NOMO-1 treated with DMSO at 0.1 percent for 48 hours (cell line): ENCODE measurements around the gene CCL20.
"Not testable (repeated sequence)": the region's sequence is repeated elsewhere in the genome, so short reads cannot be mapped to it uniquely, and the experiment has no call there.

Experiments
- DNase-seq: peaks from one replicate; lab custom pipeline; 2025; ENCODE audit not compliant: unreplicated experiment; lab: John Stamatoyannopoulos, UW

CCL20 gene

DNA sequence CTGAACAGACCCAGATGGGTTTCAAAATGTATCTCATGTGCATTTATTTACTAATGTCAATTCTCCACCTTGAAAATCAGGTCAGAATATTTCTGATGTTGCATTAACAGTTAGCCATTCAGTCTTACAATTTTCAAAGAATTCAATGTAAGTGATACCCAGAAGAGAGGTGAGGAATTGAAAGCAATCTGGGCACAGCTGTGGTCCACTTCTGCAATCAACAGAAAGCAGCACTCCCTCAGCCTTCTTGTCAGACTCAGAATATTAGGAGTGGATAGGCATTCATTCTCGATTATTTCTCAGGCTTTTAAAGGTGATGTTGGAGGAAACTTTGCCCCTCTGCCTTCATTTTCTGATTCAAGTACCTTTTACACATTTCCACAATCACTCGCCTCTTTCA lies 15.7 kb downstream of the CCL20 start:
- peak; percentile 42 for DNase-seq

DNA sequence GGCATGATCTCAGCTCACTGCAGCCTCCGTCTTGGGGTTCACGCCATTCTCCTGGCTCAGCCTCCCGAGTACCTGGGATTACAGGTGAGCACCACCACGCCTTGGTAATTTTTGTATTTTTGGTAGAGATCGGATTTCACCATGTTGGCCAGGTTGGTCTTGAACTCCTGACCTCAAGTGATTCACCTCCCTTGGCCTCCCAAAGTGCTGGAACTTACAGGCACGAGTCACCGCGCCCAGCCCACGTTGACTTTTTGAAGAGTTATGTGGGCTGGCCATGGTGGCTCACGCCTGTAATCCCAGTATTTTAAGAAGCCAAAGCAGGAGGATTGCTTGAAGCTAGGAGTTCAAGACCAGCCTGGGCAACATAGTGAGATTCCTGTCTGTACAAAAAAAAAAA lies 20.8 kb downstream of the CCL20 start:
- no peak for DNase-seq

DNA sequence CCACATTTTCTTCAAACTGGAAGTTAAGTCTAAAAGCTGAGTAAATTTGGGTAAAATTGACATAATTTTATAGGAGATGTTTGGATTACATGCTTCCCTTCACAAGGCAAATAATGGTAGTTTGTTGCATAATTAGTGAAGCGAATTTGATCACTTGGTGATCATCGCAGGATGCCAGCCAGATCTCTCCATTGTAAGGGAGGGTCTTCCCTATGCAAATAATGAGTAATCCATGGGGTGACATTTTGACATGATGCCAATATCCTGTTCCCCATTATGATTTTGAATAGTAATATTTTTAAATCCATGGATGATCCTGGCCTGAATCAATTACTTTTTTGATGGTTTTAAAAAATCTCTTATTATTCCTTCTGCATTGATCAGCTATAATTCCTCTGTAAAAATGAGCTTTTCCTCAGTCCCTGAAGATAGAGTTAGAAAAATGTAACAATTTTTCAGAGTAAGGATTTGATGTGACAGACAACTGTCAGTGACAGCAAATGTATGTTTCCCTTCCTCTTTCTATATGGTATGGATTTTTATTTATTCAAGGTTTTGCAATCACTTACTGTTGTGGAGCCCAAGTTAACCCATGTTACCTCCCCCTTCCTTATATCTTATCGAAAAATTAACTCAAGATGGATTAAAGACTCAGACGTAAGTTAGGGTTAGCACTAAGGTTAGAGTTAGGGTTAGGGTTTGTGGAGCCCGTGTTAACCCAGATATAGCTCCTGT lies 21.4 kb downstream of the CCL20 start:
- DNase-seq = peak; percentile 45

DNA sequence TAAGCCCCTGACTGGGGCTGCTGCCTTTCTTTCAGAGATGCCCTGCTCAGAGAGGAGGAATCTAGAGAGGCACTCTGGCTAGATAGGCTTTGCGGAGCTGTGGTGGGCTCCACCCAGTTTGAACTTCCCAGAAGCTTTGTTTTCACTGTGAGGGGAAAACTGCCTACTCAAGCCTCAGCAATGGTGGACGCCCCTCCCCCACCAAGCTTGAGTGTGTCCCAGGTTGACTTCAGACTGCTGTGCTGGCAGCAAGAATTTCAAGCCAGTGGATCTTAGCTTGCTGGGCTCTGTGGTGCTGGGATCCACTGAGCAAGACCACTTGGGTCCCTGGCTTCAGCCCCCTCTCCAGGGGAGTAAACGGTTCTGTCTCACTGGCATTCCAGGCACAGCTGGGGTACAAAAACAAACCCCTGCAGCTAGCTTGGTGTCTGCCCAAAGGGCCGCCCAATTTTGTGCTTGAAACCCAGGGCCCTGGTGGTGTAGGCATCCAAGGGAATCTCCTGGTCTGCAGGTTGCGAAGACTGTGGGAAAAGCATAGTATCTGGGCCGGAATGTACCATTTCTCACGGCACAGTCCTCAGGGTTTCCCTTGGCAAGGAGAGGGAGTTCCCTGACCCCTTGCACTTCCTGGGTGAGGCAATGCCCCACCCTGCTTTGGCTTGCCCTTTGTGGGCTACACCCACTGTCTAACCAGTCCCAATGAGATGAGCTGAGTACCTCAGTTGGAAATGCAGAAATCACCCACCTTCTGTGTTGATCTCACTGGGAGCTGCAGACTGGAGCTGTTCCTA lies 25.9 kb downstream of the CCL20 start:
- DNase-seq = not testable (repeated sequence)

DNA sequence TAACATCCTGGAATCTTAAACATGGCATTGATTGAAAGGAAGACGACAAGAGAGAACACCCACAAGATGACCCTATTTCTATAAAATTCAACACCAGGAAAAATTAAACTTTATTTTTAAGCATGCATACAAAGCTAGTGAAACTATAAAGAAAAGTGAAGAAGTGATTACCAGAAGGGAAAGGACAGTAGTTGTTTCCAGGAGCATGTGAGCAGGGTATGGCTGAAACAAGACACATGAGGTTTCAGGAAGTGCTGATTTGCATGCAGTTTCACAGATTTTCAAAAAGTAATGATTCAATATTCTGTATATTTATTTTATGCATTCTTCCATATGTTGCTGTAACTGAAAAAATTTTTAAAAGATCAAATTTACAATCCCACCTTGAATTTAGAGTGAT lies 33.2 kb downstream of the CCL20 start:
- DNase-seq = no peak

DNA sequence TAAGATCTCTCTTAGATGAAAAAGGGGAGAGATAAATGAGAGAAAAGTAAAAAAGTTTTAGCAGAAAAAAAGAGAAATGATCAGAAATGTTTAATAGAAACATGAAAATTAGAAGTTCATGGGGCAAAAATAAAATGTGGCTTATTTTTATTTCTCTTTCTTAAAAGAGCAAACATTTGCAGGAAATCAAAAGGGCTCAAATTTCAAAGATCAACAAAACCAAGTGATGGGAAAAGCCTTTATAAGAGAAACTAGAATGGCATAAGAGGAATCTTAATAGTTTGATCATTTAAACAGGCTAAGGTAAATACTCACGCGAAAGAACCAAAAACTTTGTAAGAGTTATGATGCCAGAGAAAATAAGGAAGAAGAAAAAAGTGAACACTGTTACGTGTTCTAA lies 34.5 kb downstream of the CCL20 start:
- DNase-seq = no peak

DNA sequence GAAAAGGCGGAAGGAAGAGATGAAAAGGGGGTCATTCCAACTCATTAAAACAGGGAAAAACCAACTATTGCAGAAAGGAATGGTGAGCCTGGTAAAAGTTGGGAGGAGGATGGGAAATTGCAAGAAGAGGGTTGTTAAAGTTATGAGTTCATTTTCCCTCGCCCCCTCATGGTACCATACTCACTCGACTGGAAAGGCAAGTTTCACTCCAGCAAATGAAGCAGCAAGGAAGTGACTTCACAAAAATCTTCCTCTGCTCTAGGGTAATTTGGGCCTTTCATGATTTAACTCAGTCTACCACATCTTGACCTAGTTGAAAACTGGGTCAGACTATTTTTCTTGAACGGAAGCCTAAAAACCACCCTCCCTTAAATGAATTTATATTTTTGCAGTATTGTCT lies 34.9 kb downstream of the CCL20 start:
- no peak for DNase-seq

DNA sequence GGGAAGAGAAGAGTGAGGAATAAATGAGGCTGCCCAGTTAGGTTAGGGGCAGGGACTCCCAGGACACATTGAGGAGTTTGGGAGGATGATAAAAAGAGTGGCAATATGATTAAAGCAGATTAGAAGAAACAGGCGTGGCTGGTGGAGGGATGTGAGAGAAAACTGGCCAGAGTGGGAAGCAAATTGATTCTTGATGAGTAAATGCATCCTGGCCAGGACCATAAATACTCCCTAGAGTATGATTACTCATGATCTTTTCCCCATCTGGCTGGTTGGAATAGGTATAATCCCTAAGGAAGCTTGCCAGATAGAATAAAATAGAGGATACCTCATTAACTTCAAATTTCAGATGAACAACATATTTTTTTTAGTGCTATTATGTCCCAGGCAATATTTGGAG lies 36.3 kb downstream of the CCL20 start:
- DNase-seq = no peak

DNA sequence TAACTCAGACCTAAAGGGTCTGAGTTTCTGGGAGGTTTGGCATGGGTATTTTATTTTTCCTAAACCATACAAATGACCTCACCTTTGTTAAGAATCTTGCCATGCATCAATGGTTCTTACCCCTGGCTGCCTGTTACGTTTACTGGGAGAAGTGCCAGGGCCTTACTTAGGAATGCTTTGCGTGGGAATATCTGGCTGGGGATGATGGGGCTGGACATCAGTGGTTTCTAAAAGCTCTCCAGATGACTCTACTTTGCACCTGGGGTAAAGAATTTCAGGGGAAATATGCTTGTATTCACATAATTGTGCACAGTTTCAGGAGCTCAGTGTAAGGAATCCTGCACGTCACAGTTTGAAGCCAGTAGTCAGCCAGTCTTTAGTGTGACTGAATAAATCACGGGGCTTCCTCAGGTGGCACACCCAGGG lies 39.6 kb downstream of the CCL20 start:
- DNase-seq = no peak

DNA sequence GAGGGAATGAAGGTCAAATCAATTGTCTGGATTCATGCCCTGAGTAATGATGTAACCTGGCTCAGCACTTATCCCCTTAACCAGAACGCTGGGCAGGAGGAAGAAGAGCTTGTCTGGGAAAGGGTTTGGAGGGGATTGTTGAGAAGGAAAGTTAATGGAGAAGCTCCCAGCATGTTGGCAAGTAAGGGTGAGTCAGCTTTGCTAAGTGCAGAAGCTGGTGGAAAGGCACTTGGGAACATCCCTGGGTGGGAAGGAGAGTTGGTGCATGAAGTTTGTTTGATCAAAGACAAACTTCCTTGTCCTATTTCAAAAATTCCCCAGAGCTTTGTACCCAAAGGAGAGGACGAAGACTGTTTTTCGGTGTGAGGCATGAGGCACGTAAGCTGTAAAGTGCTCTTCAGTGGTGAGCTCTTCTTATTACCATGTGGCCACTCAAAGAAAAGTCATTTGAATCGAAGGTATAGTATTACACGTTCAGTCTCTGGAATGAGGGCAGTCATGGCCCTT lies 40.2 kb downstream of the CCL20 start:
- no peak for DNase-seq

DNA sequence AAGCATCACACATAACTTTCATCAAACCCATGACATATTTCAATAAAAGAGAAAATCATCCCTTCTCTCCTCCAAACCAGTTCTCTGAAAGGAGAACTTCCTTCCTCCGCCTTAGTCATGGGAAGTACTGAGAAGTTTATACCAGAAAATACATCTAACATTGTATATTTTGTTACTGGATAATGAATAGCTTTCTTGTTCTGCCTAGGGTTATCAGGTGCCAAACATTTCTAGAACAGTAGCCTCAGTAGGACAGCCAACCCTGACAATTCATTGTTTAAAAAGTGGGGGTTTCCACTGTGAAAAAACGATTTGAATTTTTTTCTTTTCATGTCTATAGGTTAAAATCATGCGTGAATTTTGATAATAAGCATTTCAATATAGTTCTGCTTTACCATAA lies 41.8 kb downstream of the CCL20 start:
- DNase-seq = no peak

DNA sequence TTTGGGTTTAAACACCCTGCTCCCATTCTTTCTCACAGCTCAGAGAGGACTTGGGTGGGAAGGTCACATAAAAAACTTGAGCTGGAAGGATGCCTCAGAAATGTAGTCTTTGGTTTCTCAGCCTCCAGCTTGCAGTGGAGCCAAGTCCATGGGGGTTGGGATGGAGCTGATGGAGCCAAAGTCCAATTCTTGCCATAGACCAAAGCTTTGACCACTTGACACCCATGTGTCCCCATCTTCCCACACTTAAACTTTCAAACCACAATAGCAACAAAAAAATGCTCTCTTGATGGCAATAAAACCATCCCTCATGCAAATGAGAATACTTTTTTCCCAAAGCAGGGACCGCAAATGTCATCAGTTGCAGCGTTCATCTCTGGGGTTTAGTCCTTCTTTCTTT lies 43.1 kb downstream of the CCL20 start:
- no peak for DNase-seq

DNA sequence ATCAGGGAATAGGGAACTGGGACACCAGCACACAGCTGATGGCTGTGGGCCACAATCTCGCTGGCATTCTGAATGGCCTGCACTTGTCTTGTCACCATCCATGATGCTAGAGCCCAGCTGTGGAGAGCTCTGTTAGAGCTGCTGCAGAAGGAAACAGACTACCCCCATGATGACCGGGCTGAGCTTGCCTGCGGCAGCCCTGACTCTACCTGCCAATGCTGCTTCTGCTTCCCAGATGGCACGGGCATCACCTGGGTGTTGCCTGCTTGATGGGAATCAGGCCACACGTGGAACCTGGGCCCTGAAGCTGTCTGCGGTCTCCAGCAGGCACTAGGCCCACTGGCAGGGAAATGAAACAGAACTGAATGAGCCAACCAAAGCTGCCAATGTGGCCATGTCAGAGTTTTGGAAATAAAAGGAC lies 46.6 kb downstream of the CCL20 start:
- no peak for DNase-seq

DNA sequence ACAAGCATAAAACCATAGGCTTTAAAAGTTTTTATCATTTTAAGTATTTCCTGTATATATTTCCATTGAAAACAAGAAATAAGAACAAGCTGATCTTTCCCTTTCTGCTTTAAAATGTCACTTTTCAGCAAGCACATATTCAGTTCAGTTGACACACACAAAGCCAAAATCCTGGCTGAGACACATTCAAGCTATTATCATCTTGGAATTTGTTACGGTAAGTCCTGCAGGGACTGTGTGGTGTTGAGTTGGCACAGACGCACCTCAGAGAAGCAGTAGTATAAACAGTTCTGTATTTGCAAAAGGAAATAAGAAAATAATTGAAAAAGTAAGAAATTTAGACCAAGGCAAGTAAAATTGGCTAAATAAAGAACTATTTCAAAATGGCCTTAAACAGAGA lies 47.4 kb downstream of the CCL20 start:
- no peak for DNase-seq

DNA sequence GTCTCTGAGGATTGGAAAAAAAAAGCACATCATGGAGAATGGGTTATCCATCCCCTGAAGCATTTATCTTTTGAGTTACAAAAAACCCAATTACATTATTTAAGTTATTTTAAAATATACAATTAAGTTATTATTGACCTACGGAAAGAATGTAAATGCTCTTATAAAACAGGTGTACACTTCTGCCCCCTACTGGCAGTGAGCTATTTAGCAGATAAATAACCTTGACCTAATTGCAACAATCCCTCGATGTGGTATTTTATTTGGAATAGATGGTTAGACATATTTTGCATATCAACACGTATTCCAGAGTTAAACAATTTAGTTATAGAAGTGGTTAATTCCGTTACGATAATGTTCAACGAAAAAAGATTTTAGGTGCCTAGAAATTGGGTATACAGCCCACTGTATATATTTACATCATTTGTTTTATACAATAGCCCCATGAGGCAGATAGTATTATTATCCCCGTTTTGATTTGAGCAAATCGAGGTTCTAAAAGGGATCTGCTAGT lies 48.6 kb downstream of the CCL20 start:
- peak; percentile 55 for DNase-seq

DNA sequence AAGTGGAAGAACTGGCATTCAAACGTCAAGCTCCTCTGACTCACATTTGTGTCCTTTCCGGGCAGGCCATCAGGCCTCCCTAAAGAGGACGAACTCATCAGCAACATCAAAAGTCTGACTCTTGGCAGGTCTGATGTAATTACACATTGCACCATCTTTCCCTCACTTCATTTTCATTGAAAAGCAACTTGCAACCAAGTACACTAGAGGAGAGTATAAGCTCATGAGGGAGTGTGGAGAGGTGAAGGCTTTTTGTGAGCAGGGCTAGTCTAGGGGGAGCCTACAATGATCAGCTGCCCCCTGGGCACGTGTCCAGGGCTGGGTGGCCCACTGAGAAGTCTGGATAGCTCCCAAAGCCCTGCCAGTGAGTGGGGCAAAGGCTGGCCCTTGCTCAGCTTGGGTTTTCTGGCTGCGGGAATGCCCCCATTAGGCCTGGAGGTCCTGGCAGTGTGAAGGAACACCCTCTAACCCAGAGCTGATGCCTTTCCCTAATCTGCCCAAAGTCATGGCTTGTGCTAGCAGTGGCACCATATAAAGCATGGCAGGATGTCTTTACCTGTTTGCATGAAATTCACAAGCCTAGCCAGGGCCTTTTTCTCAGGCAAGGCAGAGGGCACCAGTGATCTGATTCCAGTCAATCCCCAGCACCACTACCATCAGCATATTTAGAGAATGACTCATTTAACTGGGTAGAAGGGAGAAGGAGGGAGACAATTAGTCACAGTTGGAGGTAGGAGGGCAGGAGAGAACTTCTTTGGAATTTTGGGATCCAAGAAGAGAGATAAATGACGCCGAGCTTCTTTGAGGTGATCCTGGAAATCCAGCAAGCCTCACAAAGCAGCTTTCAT lies 49.3 kb downstream of the CCL20 start:
- no peak for DNase-seq

DNA sequence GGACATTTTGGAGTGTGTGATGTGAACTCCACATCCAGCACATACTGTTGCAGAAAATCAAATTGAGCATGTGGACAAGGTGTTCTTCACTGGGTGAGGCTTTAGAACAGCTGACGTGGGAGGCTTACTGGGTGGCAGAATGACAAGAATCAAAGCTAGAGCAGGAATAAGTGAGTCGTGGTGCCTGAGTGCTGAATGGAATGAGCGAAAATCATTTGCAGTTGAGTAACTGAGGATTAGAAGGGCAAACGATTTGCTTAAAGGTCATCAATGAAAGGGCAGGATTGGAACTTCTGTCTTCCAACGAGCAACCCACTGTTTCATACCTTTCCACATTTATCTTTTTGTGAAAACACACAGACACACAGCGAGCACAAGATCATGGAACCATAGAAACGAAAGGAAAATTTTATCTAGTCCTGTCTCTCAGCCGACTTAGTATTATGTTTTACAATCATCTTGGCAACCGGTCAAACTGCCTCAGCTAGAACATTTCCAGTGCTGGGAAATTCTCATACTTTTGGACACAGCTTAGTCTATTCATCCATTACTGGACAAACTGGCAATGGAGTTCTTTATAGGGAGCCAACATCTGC lies 50.6 kb downstream of the CCL20 start:
- no peak for DNase-seq

DNA sequence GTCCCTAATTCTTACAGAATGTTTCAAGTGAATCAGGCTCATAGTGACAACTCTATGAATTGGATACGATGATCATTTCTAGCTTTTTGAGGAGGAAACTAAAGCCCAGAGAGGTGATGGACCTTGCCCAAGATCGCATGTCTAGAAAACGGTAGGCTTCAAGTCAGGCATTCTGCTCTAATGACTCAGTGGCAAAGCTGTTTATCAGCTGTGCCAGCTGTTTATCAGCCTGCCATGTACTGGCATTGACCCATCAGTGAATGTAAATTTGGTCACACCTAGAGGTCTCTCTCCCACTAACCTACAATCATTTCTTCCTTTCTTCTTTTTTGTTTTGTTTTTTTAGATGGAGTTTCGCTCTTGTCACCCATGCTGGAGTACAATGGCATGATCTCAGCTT lies 51.6 kb downstream of the CCL20 start:
- DNase-seq = no peak
